Activated T-helper 2 cell treated with anti-CD3 and anti-CD28 coated beads, Interferon-gamma antibody, Interleukin-2, Interleukin-4, amounts not matched to agents 10 μg/mL and 5 μg/mL and 100 μg/mL, durations not matched to agents 14 hours and 24 hours and 36 hours (primary cell): ENCODE data around the gene SLC2A9. TPM values are rescaled to one million over a fixed set of nuclear protein-coding genes. Genes with fewer than 3 reads are reported as not detected.
"Not testable (repeated sequence)": the region's sequence is repeated elsewhere in the genome, so short reads cannot be mapped to it uniquely, and the experiment has no call there.

Experiments used
- DNase-seq: peaks from one replicate; pipeline ENCODE4 v3.0.0; 2021; ENCODE audit warnings: low spot score
- H3K27ac Mint-ChIP-seq: one replicate; pipeline ENCODE4 v1.8.0; 2021; ENCODE audit warnings: mixed read lengths
- H3K27me3 Mint-ChIP-seq: one replicate; pipeline ENCODE4 v1.8.0; 2021; ENCODE audit warnings: low read depth, mixed read lengths
- H3K36me3 Mint-ChIP-seq: one replicate; pipeline ENCODE4 v1.8.0; 2021; ENCODE audit warnings: low read depth, mixed read lengths
- H3K4me1 Mint-ChIP-seq: one replicate; pipeline ENCODE4 v1.8.0; 2021; ENCODE audit warnings: low read depth, mixed read lengths
- H3K4me3 Mint-ChIP-seq: one replicate; pipeline ENCODE4 v1.8.0; 2021; ENCODE audit warnings: low read depth, mild to moderate bottlenecking, moderate library complexity, mixed read lengths
- H3K9me3 Mint-ChIP-seq: one replicate; pipeline ENCODE4 v1.8.0; 2021; ENCODE audit warnings: mixed read lengths
- intact Hi-C: fragments of 100-400 bp; cut with micrococcal nuclease; formaldehyde crosslinking; loops from one replicate; pipeline ENCODE4 v1.15.1; 2023
- total RNA-seq: library from RNA; stranded (reverse); gene quantifications from 2 replicates; pipeline ENCODE4 v1.2.3, GENCODE V29; 2022

SLC2A9 gene
- total RNA-seq, 1 donor from 2014 or later = 1.3 TPM

DNA sequence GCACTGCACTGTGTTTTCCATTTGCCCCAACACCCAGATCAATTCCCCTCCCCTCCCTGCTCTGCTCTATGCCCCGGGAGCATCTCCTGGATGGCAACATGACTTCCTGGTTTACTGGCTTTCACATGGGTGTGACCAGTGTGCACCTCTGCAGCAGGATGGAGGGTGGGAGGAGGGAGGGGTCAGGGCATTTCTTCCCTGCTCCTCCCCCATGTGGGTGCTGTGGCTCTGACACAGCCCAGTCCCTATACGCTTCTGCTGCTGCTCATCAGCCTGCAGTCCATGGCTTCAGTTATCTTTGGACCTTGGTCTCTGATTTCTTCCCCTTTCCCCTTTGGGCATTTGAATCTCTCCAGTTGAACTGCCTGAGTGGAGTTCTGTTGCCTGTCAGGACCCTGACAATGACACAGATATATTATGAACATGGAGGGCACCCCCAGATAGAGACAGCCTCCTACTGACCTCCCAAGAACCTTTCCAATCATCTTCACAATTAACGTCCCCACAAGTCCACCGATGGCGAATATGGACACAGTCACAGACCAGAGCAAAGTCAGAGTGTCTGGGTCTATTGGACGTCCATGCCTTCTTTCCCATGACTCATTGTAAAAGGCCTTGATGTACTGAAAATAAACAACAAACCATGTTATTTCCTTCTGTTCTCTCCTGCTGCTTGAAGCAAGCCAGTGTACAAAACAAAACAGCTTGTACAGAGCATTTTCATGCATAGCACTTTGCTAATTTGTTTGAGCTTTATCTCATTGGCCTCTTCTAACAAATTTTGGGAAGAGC is 24.8 kb downstream of the SLC2A9 start:
- no peak overlapping the region for H3K27ac Mint-ChIP-seq
- intact Hi-C loops = no loop called here
- DNase-seq = no peak
- H3K4me3 Mint-ChIP-seq = no peak overlapping the region
- no peaks in the 10 kb centered on the region for H3K27me3 Mint-ChIP-seq
- H3K4me1 Mint-ChIP-seq = peaks cover 48% of the 10 kb centered on the region
- no peaks in the 10 kb centered on the region for H3K9me3 Mint-ChIP-seq
- H3K36me3 Mint-ChIP-seq = no peaks in the 10 kb centered on the region

DNA sequence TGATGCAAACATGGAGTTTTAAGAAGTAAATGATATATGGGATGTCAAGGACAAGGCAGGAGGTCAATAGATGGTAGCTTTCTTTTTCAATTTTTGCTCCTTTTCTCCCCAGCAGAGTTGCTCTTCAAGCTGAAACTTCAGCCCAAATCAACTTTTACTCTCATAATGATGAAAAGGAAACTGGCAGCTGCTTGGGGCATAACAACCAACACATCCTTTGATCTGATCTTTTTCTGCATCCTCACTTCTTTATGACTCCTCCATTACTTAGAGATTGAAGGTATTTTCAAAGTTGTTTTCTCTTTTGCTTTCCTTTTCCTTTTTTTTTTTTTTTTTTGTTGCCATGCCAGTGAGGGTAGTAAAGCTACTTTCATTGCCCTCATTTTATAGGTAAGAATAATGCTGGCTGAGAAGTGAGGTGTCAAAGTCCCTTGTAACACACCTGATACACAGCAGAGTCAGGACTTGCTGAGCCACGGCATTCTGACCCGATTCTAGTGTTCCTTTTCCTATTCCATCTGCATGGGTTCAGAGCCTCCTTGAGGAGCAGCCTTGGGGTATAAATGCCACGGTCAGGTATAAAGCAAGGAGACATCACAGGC is 26.9 kb downstream of the SLC2A9 start:
- no peaks in the 10 kb centered on the region for H3K27me3 Mint-ChIP-seq
- H3K4me1 Mint-ChIP-seq = peaks cover 32% of the 10 kb centered on the region
- no peak for DNase-seq
- H3K4me3 Mint-ChIP-seq = no peak overlapping the region
- no peaks in the 10 kb centered on the region for H3K36me3 Mint-ChIP-seq
- intact Hi-C loops = no loop called here
- H3K27ac Mint-ChIP-seq = peak overlapping the region; percentile 44
- H3K9me3 Mint-ChIP-seq = no peaks in the 10 kb centered on the region

DNA sequence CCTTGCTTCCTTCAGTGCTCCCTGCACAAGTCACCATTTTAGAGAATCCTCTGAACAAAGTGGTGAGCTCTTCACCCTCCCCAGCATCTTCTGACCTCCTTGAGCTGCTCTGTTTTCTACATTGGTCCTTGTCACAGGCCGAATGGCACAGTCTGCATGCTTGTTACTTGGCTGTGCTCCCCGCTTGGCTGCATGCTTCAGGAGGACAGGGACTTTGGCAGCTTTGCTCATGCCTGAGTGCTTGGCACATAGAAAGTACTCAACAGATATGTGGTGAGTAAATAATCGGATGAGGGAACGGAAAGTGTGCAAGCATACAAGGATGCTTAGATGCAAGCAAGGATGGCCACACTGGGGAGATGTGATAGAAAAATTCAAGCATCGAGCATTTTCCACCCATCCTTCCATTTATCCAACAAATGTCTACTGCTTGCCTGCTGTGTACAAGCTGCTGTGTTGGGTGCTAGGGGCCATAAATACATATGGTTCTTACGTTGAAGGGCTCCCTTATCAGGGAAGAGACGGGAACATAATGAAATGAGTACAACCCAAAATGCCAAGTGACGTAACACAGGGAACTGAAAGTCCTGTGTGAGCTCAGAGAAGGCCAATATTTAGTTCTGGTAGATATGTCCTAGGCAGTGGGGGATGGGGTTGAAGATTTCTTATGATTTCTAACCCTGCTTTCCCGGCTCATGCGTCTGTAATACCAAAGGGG is 31.2 kb downstream of the SLC2A9 start:
- Mint-ChIP-seq H3K4me1 (peaks cover 10% of the 10 kb centered on the region), H3K27me3 (no peaks in the 10 kb centered on the region), H3K9me3 (no peaks in the 10 kb centered on the region), H3K36me3 (no peaks in the 10 kb centered on the region), H3K4me3 (no peak overlapping the region), H3K27ac (no peak overlapping the region)
- intact Hi-C loops = no loop called here
- DNase-seq = no peak

DNA sequence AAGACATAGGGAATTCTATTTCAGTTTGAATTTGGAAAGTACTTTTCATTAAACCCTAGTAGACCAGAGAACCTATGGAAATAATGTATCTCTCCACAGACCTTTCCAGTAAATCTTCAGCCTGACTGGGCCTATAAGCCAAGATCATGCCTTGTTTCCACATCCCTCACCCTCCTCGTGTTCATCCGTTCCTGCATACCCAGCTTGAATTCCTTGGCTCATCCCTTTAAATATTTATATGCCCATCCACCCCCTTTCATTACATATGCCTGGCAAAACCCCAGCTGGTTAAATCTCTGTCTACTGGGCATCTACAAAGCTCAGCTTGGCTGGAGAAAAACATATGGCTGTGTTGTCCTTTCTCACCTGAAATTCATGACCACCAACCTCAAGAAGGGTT is 32.4 kb downstream of the SLC2A9 start:
- Mint-ChIP-seq H3K4me3 (no peak overlapping the region), H3K4me1 (peaks cover 3% of the 10 kb centered on the region), H3K27me3 (no peaks in the 10 kb centered on the region), H3K36me3 (no peaks in the 10 kb centered on the region), H3K9me3 (no peaks in the 10 kb centered on the region), H3K27ac (no peak overlapping the region)
- intact Hi-C loops = no loop called here
- DNase-seq = no peak

DNA sequence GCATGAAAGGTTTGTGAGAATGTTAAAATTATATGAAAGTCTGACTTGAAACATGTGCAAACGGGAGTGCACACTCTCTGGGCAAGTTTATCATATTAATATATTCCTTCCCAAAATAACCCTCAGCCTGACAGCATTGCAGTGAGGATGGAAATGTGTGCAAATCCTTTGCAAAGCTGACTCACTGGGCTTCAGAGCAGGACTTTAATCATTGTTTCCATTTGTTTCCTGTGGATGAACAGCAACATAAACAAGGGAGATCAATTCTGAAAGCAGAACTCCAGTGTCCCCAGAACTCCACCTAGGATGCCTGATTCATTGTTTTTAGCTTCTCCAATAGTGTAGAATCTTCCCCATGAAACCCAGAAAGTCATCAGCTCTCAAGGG is 32.9 kb downstream of the SLC2A9 start:
- no peaks in the 10 kb centered on the region for H3K9me3 Mint-ChIP-seq
- intact Hi-C loops = no loop called here

DNA sequence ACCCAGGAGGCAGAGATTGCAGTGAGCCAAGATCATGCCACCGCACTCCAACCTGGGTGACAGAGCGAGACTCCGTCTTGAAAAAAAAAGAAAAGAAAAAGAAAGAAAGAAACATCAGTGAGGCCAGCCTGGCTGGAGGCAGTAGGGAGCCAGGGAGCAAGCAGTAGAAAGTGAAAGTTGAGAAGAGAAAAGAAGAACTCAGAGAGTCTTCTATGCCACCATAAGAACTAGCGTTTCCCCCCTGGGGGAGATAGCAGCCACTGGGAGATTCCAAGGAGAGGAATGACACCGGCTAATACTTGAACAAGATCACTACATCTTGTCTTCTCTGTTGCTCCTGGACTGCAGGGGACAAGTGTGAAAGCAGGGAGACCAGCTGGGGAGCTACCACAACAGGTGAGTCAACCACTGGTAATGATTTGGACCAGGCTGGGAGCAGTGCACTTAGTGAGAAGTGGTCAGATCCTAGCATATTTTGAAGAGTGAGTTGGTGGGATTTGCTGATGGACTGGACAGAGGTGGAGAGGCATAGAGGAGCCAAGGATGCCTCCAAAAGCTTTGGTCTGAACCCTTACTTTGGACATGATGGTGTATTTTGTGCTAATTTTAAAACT is 33.4 kb downstream of the SLC2A9 start:
- no peaks in the 10 kb centered on the region for H3K4me1 Mint-ChIP-seq
- H3K4me3 Mint-ChIP-seq = no peak overlapping the region
- intact Hi-C loops = no loop called here
- no peak overlapping the region for H3K27ac Mint-ChIP-seq
- H3K36me3 Mint-ChIP-seq = no peaks in the 10 kb centered on the region
- H3K27me3 Mint-ChIP-seq = no peaks in the 10 kb centered on the region
- no peaks in the 10 kb centered on the region for H3K9me3 Mint-ChIP-seq
- DNase-seq = no peak

More for the DNA sequence above, 32.9 kb downstream of the SLC2A9 start:
- Mint-ChIP-seq H3K27me3 (no peaks in the 10 kb centered on the region), H3K36me3 (no peaks in the 10 kb centered on the region), H3K4me3 (no peak overlapping the region), H3K27ac (no peak overlapping the region), H3K4me1 (no peaks in the 10 kb centered on the region)
- DNase-seq = no peak

DNA sequence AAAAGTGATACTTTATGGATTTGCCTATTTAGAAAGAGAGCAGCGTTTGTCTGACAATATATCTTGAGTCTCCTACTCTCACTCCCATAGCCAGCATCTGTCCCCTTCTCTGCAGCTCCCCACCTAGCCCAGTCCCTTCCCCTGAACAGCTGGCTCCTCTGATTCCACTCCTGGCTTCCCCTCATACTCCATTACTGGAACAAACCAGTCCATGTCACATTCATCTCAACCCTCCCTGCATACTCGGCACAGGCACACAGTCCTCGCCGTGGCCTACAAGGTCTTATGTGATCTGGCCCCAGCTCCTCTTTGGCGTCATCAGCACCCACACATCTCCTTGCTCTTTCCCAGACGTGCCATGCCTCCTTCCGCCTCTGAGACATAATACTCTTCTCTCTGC is 36.7 kb downstream of the SLC2A9 start:
- Mint-ChIP-seq H3K4me1 (no peaks in the 10 kb centered on the region), H3K36me3 (no peaks in the 10 kb centered on the region), H3K27ac (no peak overlapping the region), H3K9me3 (peaks cover 5% of the 10 kb centered on the region), H3K27me3 (no peaks in the 10 kb centered on the region), H3K4me3 (no peak overlapping the region)
- intact Hi-C loops = no loop called here
- no peak for DNase-seq

DNA sequence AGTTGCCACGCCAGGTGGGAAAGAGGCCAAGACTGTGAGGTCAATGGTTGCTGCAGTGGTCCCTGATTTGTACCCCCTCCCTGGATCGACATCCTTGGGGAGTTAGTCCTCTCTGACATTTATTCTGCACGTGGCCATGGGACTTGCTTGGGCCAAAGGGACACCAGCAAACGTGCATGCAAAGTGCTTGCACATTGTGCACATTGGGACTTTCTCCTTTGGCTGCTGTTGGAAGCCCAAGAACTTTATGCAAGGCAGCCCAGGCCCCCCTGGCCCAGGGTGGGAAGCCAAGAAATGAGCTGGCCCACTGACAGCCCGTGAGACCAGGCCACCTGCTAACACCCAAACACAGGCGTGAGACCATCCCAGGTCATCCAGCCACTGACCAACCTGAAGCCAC is 38.1 kb downstream of the SLC2A9 start:
- no peak overlapping the region for H3K27ac Mint-ChIP-seq
- H3K36me3 Mint-ChIP-seq = no peaks in the 10 kb centered on the region
- H3K4me3 Mint-ChIP-seq = no peak overlapping the region
- intact Hi-C loops = no loop called here
- H3K27me3 Mint-ChIP-seq = no peaks in the 10 kb centered on the region
- DNase-seq = no peak
- no peaks in the 10 kb centered on the region for H3K4me1 Mint-ChIP-seq
- H3K9me3 Mint-ChIP-seq = peaks cover 5% of the 10 kb centered on the region

DNA sequence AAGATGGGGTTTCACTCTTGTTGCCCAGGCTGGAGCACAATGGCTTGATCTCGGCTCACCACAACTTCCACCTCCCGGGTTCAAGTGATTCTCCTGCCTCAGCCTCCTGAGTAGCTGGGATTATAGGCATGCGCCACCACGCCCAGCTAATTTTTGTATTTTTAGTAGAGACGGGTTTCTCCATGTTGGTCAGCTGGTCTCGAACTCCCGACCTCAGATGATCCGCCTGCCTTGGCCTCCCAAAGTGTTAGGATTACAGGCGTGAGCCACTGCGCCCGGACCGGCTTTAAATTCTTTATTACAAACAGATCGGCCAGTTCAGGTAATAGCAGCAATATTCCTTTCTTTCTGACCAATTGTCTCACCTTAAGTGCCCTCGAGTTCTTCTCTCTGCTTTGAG is 39.4 kb downstream of the SLC2A9 start:
- H3K27me3 Mint-ChIP-seq, H3K9me3 Mint-ChIP-seq, H3K4me1 Mint-ChIP-seq, H3K4me3 Mint-ChIP-seq, DNase-seq, H3K27ac Mint-ChIP-seq, H3K36me3 Mint-ChIP-seq, intact Hi-C loops: not testable (repeated sequence)

DNA sequence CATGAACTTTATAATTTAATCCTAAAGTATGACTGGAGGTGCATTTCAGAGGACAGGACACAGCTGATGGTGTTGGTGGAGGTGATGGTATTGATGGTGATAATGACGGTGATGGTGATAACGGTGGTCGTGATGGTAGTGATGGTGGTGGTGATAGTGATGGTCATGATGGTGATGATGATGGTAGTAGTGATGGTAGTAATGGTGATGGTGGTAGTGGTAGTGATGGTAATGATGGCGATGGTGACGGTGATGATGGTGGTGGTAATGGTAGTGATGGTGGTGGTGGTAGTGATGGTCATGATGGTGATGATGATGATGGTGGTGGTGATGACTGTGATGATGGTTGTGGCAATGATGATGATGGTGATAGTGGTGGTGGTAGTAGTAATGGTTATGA is 40.4 kb downstream of the SLC2A9 start:
- Mint-ChIP-seq H3K27me3 (peaks cover 2% of the 10 kb centered on the region), H3K9me3 (peaks cover 5% of the 10 kb centered on the region), H3K4me1 (peaks cover 5% of the 10 kb centered on the region), H3K27ac (no peak overlapping the region), H3K4me3 (no peak overlapping the region), H3K36me3 (no peaks in the 10 kb centered on the region)
- no peak for DNase-seq
- intact Hi-C loops = no loop called here

DNA sequence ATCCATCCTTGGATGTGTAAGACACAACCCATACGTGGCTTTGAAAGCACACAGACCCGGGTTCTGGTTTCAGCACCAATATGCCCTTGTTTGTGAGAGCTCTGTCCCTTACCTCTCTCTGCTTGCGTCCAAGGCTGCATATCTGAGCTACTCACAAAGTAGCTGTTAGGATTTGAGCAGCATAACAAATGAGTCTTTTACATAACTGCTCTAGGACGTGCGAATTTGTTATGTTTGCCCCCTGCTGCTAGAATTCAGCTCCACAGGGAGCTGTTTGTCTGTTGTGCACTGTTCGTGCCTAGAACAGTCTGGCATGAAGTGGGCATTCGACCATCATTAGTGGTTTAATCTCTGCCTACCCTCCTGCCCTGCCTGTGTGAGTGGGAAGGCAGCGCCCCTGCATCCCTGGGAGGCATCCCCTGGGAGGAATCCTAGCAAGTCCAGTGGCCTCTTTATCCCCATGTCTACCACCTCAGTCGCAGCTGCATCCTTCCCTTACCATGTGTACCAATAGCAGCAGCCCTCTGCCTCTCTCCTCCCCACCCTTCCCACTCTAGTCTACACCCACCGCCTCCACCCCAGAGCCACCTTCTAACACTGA is 42.1 kb downstream of the SLC2A9 start:
- H3K9me3 Mint-ChIP-seq = peaks cover 5% of the 10 kb centered on the region
- H3K27ac Mint-ChIP-seq = no peak overlapping the region
- DNase-seq = no peak
- H3K4me1 Mint-ChIP-seq = peaks cover 8% of the 10 kb centered on the region
- peaks cover 2% of the 10 kb centered on the region for H3K27me3 Mint-ChIP-seq
- intact Hi-C loops = no loop called here
- H3K36me3 Mint-ChIP-seq = no peaks in the 10 kb centered on the region
- H3K4me3 Mint-ChIP-seq = no peak overlapping the region

DNA sequence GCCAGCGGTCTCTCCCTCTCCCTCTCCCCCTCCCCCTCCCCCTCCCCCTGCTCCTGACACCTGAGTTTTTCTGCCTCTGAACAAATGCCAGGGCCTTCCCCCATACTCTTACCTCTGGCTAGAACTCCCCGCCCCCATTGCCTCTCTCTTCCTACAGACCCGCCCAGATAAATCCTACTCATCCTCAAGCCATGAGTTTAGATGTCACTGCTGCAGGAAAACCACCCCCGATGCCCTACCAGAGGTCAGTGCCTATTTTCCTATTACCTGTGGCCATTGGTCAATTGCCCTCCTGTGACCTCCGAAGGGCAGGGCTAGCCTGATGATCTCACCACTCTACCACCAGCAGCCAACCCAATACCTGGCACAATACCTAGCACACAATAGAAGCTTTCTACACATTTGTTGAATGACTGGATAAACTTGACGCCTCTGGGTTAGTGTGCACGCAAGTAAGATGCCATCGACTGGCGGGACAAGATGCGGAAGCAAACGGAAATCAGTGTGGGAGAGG is 43.7 kb downstream of the SLC2A9 start:
- intact Hi-C loops = no loop called here
- no peak for DNase-seq
- H3K27me3 Mint-ChIP-seq = peaks cover 2% of the 10 kb centered on the region
- H3K9me3 Mint-ChIP-seq = peaks cover 13% of the 10 kb centered on the region
- peaks cover 11% of the 10 kb centered on the region for H3K4me1 Mint-ChIP-seq
- peaks cover 7% of the 10 kb centered on the region for H3K36me3 Mint-ChIP-seq
- H3K4me3 Mint-ChIP-seq = no peak overlapping the region
- H3K27ac Mint-ChIP-seq = no peak overlapping the region
